HUES48 (cell line): ENCODE data around the gene DUSP8.
A peak's percentile ranks its signal among the peaks of the same experiment; 100 is the strongest.

Experiments
- H3K27ac ChIP-seq: one replicate; pipeline ENCODE4 v1.7.0; 2013; ENCODE audit warnings: low read depth, low read length, inconsistent platforms
- H3K27me3 ChIP-seq: 2 replicates; pipeline ENCODE4 v1.6.1; 2013; ENCODE audit warnings: mild to moderate bottlenecking, low read length; ENCODE audit not compliant: control insufficient read depth, insufficient read depth
- H3K36me3 ChIP-seq: 2 replicates; pipeline ENCODE4 v1.6.1; 2013; ENCODE audit warnings: low read length; ENCODE audit not compliant: control insufficient read depth, insufficient read depth
- H3K4me1 ChIP-seq: 2 replicates; pipeline ENCODE4 v1.6.1; 2013; ENCODE audit warnings: mild to moderate bottlenecking, low read length; ENCODE audit not compliant: control insufficient read depth, insufficient read depth
- H3K4me3 ChIP-seq: 2 replicates; pipeline ENCODE4 v1.5.1; 2013; ENCODE audit warnings: mild to moderate bottlenecking, low read depth, low read length
- H3K9ac ChIP-seq: 2 replicates; pipeline ENCODE4 v1.6.1; 2013; ENCODE audit warnings: mild to moderate bottlenecking, low read depth, low read length, moderate library complexity
- H3K9me3 ChIP-seq: 2 replicates; pipeline ENCODE4 v1.6.1; 2013; ENCODE audit warnings: low read length; ENCODE audit not compliant: control insufficient read depth, insufficient read depth

Gene DUSP8

DNA sequence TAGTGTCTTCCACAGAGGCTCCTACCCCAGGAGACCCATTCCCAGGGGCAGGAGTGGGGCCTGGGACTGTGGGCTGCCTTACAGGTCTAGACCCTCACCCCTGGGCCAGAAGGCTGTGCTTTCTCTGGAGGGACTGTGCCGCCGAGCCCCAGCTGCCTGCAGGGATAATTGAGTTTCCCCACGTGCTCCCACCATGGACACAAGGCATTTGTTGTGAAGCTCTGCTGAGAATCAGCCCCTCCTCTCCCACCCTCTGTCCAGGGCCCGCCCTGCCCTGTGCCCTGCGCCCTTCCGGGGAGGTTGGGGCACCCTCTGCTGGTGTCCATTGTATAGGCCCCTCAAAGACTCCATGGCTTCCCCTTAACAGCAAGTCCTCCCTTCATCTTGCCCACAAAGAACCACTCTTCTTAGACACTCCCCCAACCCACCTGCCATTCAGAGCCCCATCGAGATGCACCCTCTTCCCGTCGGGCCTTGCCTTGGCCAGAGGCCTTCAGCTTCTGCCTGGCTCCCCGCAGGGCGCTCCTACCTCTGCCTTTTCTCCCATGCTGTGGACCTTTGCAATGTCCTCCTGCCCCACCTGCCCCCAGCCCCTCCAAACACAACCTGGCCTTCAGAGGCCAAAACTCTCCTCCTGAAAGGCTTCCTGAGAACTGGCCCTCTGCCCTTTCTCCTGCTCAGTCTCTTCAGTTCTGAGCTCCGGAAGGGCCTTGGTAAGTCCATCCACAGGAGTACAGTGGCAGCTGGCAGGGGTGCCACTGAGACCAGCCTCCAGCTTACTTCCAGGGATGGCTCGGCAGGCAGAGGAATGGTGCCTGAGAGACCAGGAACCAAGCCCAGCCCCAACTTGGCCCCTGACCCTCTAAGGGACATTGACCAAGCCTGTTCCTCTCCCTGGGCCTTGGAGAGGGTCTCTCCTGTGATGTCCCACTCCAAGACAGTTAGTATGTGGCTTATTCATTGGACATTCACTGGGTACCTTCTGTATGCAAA is 22.4 kb downstream of the DUSP8 start:
- no peak overlapping the region for H3K27ac ChIP-seq
- peaks cover 50% of the 10 kb centered on the region for H3K27me3 ChIP-seq
- H3K36me3 ChIP-seq: no peaks in the 10 kb centered on the region

DNA sequence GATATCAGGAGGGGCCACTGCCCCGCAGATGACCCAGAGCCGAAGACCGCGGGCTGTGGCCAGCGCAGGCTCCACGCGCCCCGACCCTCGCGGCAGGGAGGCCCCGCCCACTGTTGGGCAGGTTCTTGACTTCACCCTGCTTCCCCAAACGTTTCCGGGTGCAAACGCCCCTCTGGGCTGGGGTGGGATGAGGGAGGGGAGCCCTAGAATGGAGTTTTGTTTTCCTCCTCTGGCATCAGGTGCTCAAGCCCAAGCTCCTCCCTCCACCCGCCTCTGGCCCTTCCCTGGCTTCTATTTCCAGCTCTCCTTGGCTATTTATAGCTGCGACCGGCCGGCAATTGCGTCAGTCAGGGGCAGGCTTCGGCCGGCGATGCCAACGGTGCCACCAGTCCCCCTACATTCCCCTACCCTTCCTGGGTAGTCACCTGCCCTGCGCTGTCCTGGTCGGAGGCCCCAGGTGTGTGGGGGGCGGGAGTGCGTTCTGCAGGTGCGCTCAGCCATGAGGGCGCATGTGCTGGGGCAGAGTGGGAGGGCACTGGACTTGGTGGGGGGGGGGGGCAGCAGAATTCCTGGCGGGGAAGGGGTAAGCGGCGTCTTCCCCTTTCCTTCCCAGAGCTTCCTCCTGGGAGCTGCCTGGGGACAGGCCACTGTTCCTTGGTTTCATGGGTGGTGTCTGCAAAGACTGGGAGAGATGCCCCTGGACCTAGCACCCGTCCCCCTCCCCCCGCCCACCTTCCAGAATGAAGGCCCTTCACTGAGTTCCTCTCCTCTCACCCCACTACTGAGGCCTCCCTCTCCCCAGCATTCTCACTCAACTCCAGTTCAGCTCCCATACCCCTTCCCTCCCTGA is 23.6 kb downstream of the DUSP8 start:
- Histone ChIP-seq H3K27ac (no peak overlapping the region), H3K9me3 (no peaks in the 10 kb centered on the region), H3K4me3 (peak overlapping the region; percentile 53), H3K27me3 (peaks cover 54% of the 10 kb centered on the region), H3K36me3 (no peaks in the 10 kb centered on the region), H3K9ac (no peak overlapping the region), H3K4me1 (peaks cover 8% of the 10 kb centered on the region; the same call in 1 of the 2 replicates)

More for the DNA sequence above, 22.4 kb downstream of the DUSP8 start:
- Histone ChIP-seq H3K4me3 (no peak overlapping the region), H3K9ac (no peak overlapping the region), H3K9me3 (no peaks in the 10 kb centered on the region), H3K4me1 (peaks cover 11% of the 10 kb centered on the region)

DNA sequence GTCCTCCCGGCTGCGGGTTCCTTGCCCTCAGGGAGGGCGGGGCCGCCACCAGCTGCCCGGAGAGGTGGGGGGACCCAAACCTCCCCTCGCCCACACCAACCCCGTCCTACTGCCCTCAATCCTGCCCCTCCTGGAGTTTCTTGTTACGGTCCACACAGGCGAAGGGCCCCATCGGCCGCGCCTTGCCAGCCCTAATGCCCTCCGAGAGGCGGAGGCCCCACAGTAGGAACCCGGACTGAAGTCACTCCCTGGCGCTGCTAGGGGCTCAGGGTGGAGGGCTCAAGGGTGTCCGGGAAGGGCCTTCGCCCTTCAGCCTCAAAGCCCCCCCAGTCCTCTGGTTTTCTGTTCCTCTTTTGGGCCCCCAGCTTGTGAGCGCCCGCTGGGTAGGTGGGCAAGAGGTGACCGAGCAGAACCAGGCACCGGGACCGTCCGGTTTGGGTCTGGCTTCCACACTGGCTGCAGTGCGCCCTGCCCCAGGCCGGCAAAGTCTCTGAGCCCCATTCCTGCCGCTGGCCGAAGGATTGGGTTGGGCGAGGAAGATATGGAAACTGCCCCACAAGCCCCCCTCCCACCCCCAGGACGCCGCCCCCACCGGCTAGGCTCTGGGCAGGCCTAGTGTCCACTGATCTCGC is 24.5 kb downstream of the DUSP8 start:
- H3K4me3 ChIP-seq: peak overlapping the region; percentile 64

DNA sequence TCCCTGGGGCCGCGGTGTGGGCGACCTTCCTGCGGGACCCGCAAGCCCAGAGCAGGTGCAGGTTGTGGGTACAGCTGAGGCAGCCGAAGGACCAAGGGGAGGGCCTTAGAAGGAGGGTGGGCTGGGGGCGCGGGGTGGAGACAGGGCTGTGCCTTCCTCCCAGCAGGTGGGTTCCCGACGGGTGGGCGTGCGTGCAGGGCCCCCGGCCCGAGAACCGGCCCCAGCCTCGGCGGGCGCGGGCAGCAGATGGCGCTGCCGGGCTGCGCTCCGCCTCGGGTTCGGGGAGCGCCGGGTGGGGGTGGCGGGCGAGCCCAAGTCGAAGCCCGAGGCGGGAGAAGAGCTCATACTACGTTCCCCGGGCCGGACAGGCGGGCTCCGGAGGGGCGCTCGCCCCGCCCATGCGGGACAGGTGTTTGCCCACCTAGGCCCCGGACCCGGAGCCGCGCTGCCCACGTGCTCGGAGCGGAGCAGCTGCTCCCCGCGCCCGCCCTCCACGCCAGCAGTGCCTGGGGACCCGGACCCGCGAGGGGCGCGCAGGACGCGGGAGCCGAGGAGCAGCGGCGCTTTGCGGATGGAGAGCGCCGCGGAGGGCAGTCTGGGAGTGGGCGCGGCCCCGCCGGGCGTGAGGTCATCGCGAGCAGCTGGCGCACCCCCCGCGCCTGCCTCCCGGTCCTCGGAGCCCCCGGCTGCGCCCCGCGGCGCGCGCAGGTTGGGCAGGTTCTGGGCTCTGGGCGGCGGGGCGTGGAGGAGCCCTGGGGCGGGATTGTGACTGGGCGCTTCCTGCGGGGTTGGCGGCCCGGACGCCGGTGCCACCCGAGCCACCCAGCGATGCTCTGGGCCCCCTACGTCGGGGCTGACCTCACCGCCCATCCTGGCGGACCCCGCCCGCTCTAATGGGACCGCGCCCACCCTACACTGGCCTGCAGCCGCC is 25.3 kb downstream of the DUSP8 start:
- Histone ChIP-seq H3K9ac (no peak overlapping the region; the same call in 1 of the 2 replicates), H3K4me1 (peaks cover 8% of the 10 kb centered on the region; the same call in 1 of the 2 replicates), H3K36me3 (no peaks in the 10 kb centered on the region), H3K4me3 (peak overlapping the region; percentile 64), H3K27me3 (peaks cover 52% of the 10 kb centered on the region), H3K9me3 (no peaks in the 10 kb centered on the region), H3K27ac (no peak overlapping the region)

More for the DNA sequence above, 24.5 kb downstream of the DUSP8 start:
- H3K9me3 ChIP-seq: no peaks in the 10 kb centered on the region
- peaks cover 52% of the 10 kb centered on the region for H3K27me3 ChIP-seq
- no peak overlapping the region for H3K9ac ChIP-seq
- peaks cover 8% of the 10 kb centered on the region; the same call in 1 of the 2 replicates for H3K4me1 ChIP-seq
- no peak overlapping the region for H3K27ac ChIP-seq
- no peaks in the 10 kb centered on the region for H3K36me3 ChIP-seq

DNA sequence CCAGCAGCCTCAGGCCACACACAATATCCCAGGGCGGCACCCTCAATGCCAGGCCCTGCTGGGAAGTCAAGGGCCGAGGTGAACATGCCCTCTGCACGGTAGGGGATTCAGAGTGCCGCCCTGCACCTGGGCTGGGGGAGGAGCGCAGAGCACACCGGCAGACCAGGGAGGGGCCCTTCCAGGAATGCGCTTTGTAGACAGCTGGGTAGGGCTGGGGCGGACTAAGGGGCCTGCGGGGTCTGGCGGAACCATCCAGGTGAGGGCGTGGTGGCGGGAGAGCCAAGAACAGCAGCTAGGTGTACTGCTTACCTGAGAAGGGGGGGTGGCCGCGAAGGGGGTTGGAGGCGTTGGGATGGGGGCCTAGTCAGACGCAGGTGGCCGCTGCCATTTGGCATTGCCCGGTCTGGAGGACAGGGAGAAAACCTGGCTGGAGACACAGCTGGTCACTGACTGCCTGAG is 26.0 kb downstream of the DUSP8 start:
- Histone ChIP-seq H3K27me3 (peaks cover 54% of the 10 kb centered on the region), H3K9ac (no peak overlapping the region)

DNA sequence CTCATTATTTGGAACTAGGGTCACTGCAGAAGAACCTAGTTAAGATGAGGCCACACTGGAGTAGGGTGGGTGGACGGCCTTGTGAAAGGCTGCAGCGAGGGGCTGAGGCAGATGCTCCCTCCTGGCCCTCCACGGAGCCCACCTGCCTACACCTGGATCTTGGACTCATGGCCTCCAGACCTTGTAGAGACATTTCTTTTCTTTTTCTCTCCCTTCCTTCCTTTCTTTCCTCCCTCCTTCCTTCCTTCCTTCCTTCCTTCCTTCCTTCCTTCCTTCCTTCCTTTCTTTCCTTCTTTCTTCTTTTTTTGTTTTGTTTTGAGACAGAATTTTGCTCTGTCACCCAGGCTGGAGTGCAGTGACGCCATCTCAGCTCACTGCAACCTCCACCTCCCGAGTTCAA is 26.6 kb downstream of the DUSP8 start:
- H3K4me3 ChIP-seq: no peak overlapping the region
- peaks cover 8% of the 10 kb centered on the region; the same call in 1 of the 2 replicates for H3K4me1 ChIP-seq
- no peak overlapping the region for H3K9ac ChIP-seq
- no peak overlapping the region for H3K27ac ChIP-seq
- peaks cover 56% of the 10 kb centered on the region for H3K27me3 ChIP-seq
- H3K36me3 ChIP-seq: no peaks in the 10 kb centered on the region
- no peaks in the 10 kb centered on the region for H3K9me3 ChIP-seq

More for the DNA sequence above, 26.0 kb downstream of the DUSP8 start:
- Histone ChIP-seq H3K36me3 (no peaks in the 10 kb centered on the region), H3K27ac (no peak overlapping the region), H3K9me3 (no peaks in the 10 kb centered on the region), H3K4me3 (peak overlapping the region; percentile 64), H3K4me1 (peaks cover 8% of the 10 kb centered on the region; the same call in 1 of the 2 replicates)

DNA sequence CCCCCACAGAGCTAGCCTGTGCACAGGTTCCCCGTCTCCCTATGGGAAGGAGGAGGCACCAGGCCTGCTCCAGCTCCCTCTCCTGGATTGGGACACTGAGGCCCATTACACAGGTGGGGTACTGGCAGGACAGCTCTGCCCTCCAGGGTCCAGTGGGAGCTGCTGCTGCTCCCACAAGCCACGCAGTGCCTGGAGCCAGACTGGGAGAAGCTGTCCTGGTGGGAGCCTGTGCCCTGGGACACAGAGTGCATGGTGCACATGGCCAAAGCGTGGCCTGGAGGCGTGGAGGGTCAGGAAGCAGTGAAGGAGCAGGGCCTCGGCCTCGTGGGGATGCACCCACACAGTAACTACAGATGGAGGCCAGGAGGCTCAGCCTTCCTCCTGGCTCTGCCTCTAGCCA is 27.5 kb downstream of the DUSP8 start:
- Histone ChIP-seq H3K9ac (no peak overlapping the region), H3K9me3 (no peaks in the 10 kb centered on the region), H3K4me1 (peaks cover 8% of the 10 kb centered on the region; the same call in 1 of the 2 replicates), H3K27me3 (peaks cover 57% of the 10 kb centered on the region), H3K27ac (no peak overlapping the region), H3K4me3 (no peak overlapping the region), H3K36me3 (no peaks in the 10 kb centered on the region)

DNA sequence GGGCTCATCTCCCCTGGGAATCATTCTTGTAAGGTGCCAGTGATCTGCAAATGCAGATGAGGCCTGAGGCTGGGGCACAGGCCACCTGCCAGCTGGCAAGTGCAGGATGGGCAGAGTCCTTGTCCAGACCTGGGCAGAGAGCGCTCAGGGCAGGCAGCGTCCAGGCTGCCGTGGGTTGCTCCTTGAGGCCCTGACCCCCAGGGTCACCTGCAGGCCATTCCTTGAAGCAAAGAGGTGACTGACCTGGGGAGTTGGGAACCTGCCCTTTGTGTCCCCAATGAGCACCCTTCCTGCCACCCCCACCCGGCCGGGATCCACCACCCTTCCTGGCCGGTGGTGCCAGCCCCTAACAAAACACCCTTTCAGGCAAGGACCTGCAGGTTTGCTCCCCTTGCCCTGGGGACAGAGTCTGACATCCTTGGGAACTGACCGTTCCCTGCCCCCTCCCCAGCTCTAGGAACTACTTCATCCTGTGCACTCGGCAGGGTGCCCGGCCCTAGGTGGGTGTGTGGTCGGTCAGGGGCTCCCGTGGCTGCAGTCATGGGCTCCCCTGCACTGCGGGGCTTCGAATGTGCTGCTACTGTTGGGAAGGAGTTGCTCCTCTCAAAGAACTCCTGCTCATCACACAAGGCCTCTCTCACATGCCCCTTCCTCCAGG is 28.3 kb downstream of the DUSP8 start:
- Histone ChIP-seq H3K4me1 (peaks cover 8% of the 10 kb centered on the region; the same call in 1 of the 2 replicates), H3K9ac (no peak overlapping the region), H3K27ac (no peak overlapping the region), H3K4me3 (no peak overlapping the region), H3K36me3 (no peaks in the 10 kb centered on the region), H3K27me3 (peaks cover 51% of the 10 kb centered on the region), H3K9me3 (no peaks in the 10 kb centered on the region)

DNA sequence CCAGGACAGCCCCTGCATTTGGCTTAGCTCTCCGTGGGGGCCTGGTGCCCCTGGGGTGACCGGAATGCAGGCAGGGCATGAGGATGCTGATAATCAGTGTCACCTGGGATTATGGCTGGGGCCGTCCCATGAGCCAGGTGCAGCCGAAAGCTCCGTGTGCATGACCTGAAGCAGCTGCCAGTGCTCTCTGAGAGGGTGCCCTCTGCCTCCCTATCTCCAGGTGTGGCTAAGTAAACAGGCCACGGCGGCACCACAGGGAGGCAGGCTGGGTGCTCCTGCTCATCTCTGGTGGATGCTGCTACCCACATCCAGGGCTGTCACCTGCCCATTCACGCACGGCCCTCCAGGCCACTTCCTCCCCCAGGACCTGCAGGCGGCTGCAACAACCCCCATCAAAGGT is 29.8 kb downstream of the DUSP8 start:
- Histone ChIP-seq H3K4me1 (peaks cover 8% of the 10 kb centered on the region; the same call in 1 of the 2 replicates), H3K4me3 (no peak overlapping the region), H3K9me3 (no peaks in the 10 kb centered on the region), H3K9ac (no peak overlapping the region), H3K27me3 (peaks cover 47% of the 10 kb centered on the region), H3K36me3 (no peaks in the 10 kb centered on the region), H3K27ac (no peak overlapping the region)
